GM12891 (cell line): Measurements from ENCODE around the gene BCKDK. TPM values are rescaled to one million over a fixed set of nuclear protein-coding genes. Genes with fewer than 3 reads are reported as not detected.

Source experiments
- DNase-seq: peaks from one replicate; pipeline ENCODE4 v3.0.0; 2011; ENCODE audit warnings: low spot score; ENCODE audit not compliant: insufficient read length
- FAIRE-seq: peaks from 2 replicates; lab custom pipeline; 2011; peaks lifted over from hg19 to GRCh38; lab: Jason Lieb, UNC
- PAX5 ChIP-seq: IDR thresholded peaks from 2 replicates; pipeline ENCODE4 v1.6.1; 2011; ENCODE audit warnings: low read length, moderate library complexity, mild to moderate bottlenecking; ENCODE audit not compliant: insufficient read depth, severe bottlenecking
- POLR2A ChIP-seq: IDR thresholded peaks from 2 replicates; pipeline ENCODE4 v1.6.1; 2011; ENCODE audit warnings: low read depth, low read length, control low read depth
- POLR2AphosphoS5 ChIP-seq: IDR thresholded peaks from 2 replicates; pipeline ENCODE4 v1.6.1; 2011; ENCODE audit warnings: low read depth, low read length, control low read depth
- POU2F2 ChIP-seq: IDR thresholded peaks from 2 replicates; pipeline ENCODE4 v1.6.1; 2011; ENCODE audit warnings: low read depth, mild to moderate bottlenecking, control low read depth, low read length, moderate library complexity
- SPI1 ChIP-seq: IDR thresholded peaks from 2 replicates; pipeline ENCODE4 v1.6.1; 2011; ENCODE audit warnings: low read depth, low read length, control low read depth
- TAF1 ChIP-seq: IDR thresholded peaks from 2 replicates; pipeline ENCODE4 v1.6.1; 2011; ENCODE audit warnings: low read depth, low read length, control low read depth
- polyA plus RNA-seq: library from polyadenylated mRNA; unstranded; fragments of >200 nt; gene quantifications from one replicate; pipeline ENCODE4 v1.2.1, GENCODE V29; 2012; ENCODE audit warnings: low read depth, missing spikeins, inconsistent platforms; ENCODE audit not compliant: missing spikeins

BCKDK gene
- polyA plus RNA-seq = 33.7 TPM

GRCh38 chr16:31108035-31108793, at the start of gene BCKDK:
Gene BCKDK, plus strand, starts transcription at chr16:31108386. Its CDS starts 838 bp downstream, at chr16:31109224.
- peak; percentile 93 for DNase-seq
- peak; percentile 93 for FAIRE-seq
- TF ChIP-seq POLR2A (no peak), PAX5 (no peak), POLR2AphosphoS5 (no peak), TAF1 (no peak)

GRCh38 chr16:31061126-31061812, 46.9 kb upstream of the BCKDK start:
- TF ChIP-seq POLR2A = no peak
- TF ChIP-seq TAF1 = no peak
- TF ChIP-seq SPI1 = no peak
- TF ChIP-seq POLR2AphosphoS5 = no peak
- no peak for TF ChIP-seq PAX5
- no peak for TF ChIP-seq POU2F2
- FAIRE-seq = no peak
- DNase-seq = no peak

GRCh38 chr16:31061813-31062440, 46.3 kb upstream of the BCKDK start:
- no peak for FAIRE-seq
- TF ChIP-seq POU2F2 (no peak), POLR2AphosphoS5 (no peak), TAF1 (no peak), POLR2A (no peak), SPI1 (no peak)
- DNase-seq = no peak

DNA sequence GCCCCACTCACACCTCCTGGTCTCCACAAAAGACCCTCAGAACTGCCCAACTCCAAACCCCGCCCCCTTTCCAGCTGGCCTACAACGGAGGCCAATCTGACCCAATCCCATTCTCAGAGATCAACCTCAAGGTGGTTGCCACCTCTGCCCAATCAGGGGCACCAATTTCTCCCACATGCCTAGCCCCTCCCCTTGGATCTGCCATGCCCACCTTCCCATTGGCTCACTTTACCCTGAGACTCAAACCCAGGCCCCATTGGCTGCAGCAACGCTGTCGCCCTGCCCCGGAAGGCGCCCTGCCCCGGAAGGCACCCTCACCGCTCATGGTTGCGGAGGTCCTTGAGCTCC, 44.7 kb upstream of the BCKDK start:
- DNase-seq = no peak
- no peak for FAIRE-seq
- no peak for TF ChIP-seq POU2F2
- TF ChIP-seq POLR2AphosphoS5 = no peak
- TF ChIP-seq TAF1 = no peak
- no peak for TF ChIP-seq SPI1
- TF ChIP-seq POLR2A = no peak
- TF ChIP-seq PAX5 = no peak

DNA sequence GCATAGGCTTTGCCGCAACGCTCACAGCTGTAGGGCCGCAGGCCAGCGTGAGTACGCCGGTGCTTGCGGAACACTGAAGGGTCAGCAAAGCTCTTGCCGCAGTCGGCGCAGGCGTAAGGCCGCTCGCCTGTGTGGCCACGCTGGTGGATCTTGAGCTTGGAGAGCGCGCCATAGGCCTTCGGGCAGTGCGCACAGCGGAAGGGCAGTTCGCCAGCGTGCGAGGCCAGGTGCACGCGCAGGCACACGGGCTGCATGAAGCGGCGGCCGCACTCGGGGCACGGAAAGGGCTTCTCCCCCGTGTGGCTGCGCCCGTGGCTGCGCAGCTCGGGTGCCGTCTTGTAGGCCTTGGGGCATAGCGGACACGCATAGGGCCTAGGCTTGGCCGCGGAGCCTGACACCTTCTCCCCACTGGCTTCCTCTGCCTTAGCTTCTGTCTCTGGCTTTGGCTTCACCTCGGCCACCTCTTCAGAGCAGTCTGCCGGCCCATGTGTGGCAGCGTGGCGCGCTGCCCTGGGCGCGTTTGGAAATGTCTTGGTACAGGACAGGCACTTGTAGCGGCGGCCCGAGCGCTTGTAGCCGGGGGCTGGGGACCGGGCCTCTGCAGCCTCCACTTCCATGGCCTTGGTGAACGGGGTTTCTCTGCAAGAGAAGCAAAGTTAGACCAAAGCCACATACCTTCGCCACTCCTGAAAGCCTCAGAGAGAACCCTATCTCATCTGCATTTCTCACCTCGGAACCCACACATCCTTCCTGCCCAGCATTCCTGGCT, 44.2 kb upstream of the BCKDK start:
- no peak for TF ChIP-seq PAX5
- no peak for TF ChIP-seq POLR2A
- no peak for TF ChIP-seq POU2F2
- TF ChIP-seq SPI1 = no peak
- TF ChIP-seq POLR2AphosphoS5 = no peak
- TF ChIP-seq TAF1 = no peak
- FAIRE-seq = no peak
- no peak for DNase-seq

- DNase-seq (no peak), FAIRE-seq (no peak)
- TF ChIP-seq POLR2AphosphoS5 (no peak), PAX5 (no peak), TAF1 (no peak), POU2F2 (no peak), POLR2A (no peak), SPI1 (no peak)
Measured at GRCh38 chr16:31064882-31065461, 43.2 kb upstream of the BCKDK start.

GRCh38 chr16:31067342-31067741, 40.8 kb upstream of the BCKDK start:
- DNase-seq (no peak), FAIRE-seq (no peak)
- no peak for TF ChIP-seq POLR2A

DNA sequence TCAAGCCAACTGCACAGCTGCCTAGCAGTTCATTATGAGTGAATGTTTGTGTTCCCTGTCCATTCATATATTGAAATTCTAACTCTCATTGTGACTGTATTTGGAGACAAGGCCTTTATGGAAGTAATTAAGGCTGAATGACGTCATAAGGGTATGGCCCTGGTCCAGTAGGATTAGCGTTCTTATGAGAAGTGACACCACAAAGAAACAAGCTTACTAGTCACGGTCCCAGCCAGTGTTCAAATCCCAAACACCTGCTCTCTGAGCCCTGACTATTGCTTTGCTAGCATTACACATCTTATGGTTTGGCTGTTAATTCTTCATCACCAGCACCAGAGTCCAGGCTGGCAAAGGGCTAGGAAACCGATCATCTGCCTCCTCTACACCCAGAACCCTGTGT, 36.3 kb upstream of the BCKDK start:
- TF ChIP-seq PAX5 (no peak), TAF1 (no peak), SPI1 (no peak), POU2F2 (no peak), POLR2A (no peak), POLR2AphosphoS5 (no peak)
- DNase-seq (no peak), FAIRE-seq (no peak)
